ENCODE results near the gene TRPV6.

Gene TRPV6

GRCh38 chr7:142908290-142908689 is 22.7 kb upstream of the TRPV6 start:
- DNase-seq (ENCODE audit: low read depth in 2 of 2): no peak

DNA sequence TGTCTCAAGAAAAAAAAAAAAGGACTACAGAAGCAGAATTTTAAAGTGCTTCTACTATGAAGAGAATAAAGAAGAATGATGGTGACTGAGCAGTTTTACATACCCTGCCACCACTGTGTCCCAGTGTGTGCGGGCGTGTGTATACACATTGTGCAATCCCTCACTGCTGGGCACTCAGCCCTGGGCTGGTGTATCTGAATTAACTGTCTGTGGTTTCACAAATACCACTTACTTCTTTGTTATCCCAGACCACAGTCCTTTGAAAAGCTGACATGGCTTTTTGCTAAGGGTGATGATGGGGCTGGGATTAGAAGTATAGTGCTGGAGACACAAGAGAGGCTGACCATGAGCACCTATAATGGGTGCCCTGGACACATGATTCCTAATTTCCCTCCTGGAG is 21.1 kb upstream of the TRPV6 start:
- DNase-seq (ENCODE audit: low read depth in 2 of 2): no peak

DNA sequence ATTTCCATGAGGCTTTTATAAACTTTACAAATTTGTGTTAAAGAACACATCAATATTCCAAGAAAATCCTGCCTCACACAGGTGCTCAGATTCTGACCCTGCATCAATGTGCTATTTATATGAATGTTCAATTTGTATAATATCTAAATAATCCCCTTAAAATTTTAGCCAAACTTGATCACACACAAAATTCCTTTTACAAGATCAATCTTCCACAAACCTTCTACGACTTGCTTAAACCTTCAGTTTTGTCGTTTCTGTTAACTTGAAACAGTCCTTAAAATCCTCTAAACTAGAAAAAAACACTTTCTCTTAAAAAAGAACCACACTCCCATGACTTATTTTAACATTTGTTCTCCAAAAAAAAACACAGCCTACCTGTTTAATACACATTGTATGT is 20.2 kb upstream of the TRPV6 start:
- DNase-seq (ENCODE audit: low read depth in 2 of 2): no peak

GRCh38 chr7:142904128-142904527 is 18.6 kb upstream of the TRPV6 start:
- DNase-seq (ENCODE audit: low read depth in 2 of 2): no peak

- no peak for DNase-seq (ENCODE audit: low read depth in 2 of 2)
Observed at GRCh38 chr7:142901426-142902259, 16.1 kb upstream of the TRPV6 start.

GRCh38 chr7:142899661-142900060 is 14.1 kb upstream of the TRPV6 start:
- DNase-seq (ENCODE audit: low read depth in 2 of 2): no peak

DNA sequence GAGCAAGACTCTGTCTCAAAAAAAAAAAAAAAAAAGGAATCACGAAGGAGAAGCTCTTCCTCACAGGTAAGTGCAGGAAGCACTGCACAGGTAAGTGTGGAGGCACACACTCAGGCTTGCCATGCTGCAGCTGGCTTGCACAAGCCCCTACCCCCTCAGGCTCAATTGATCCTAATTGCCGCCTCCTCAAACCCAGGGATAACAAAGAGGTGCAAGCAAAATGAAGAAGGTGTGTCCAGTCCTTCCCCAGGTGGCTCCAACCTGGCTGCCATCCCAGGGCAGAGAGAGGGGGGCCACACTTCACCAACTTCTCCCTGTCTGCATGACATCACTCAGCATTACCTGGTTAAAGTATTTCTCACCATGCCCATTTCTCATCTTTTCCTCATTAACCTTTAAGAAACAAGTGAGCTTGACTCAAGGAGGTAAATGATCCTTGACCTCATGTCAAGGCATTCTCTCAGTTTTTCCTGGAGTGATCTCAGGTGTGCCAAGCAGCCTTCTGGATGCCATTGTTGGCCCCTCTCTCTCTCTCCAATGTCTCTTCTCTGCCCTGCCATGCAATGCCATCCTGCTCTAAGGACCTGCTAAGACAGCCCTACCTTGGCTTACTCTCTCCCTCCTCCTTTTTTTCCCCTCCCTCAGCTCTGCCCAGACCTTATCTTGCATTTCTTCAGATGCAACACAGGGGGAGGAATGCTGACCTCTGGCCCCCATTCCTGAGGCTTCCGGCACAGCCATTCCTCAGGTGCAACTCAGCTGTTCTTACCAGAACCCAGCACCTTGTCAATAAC is 13.0 kb upstream of the TRPV6 start:
- no peak for DNase-seq (ENCODE audit: low read depth in 2 of 2)

- DNase-seq (ENCODE audit: low read depth in 2 of 2): no peak
Observed at GRCh38 chr7:142897691-142898090, 12.1 kb upstream of the TRPV6 start.

GRCh38 chr7:142896741-142897379 is 11.3 kb upstream of the TRPV6 start:
- DNase-seq (ENCODE audit: low read depth in 2 of 2): no peak

GRCh38 chr7:142896151-142896550 is 10.6 kb upstream of the TRPV6 start:
- no peak for DNase-seq (ENCODE audit: low read depth in 2 of 2)

DNA sequence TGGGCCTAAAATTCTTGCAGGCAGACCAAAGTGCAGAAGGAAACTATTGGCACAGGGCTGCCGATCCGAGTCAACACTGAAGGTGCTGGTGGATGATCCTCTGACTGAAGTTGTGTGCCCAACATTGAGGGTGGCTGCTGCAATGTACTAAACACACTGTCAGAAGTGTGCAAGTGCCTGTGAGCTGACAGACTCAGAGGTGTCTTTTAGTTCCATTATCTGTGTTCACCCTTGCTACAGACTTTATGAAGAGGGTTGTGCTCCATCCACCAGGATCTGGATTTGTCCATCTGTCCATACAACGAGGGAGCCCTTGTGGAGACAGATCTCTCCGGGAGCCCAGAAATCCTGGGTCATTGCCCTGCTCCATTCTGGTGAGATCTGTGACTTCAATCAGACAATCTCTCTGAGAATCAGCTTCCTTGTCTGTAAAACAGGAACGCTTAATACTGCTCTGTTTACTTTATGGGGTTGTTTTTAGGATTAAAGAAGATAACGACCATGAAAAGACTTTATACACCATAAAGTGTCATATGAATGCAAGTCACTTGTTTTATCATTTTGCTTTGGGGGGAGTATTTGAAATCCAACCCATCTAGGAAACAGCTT is 9.5 kb upstream of the TRPV6 start:
- no peak for DNase-seq (ENCODE audit: low read depth in 2 of 2)

GRCh38 chr7:142894112-142894984 is 8.8 kb upstream of the TRPV6 start:
- DNase-seq (ENCODE audit: low read depth in 2 of 2): no peak

GRCh38 chr7:142892951-142893350 is 7.4 kb upstream of the TRPV6 start:
- DNase-seq (ENCODE audit: low read depth in 2 of 2): no peak

- no peak for DNase-seq (ENCODE audit: low read depth in 2 of 2)
Observed at GRCh38 chr7:142891490-142892082, 6.0 kb upstream of the TRPV6 start.

- no peak for DNase-seq (ENCODE audit: low read depth in 2 of 2)
Observed at GRCh38 chr7:142890874-142891485, 5.4 kb upstream of the TRPV6 start.

DNA sequence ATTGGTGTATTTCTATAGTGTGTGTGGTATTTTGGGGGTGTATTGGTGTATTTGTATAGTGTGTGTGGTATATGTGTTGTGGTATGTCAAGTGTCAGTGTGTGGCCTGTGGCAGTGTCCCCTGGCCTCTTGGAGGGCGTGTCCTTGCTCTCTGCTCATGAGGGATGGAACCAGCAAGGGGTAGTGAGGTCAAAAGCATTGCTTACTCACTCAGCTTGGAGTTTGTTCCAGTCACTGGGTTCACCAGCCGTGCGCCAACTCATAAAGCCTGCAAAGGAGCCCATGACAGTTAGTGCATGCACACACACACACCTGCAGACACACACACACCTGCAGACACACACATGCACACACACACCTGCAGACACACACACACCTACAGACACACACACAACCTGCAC is 4.3 kb upstream of the TRPV6 start:
- no peak for DNase-seq (ENCODE audit: low read depth in 2 of 2)

DNA sequence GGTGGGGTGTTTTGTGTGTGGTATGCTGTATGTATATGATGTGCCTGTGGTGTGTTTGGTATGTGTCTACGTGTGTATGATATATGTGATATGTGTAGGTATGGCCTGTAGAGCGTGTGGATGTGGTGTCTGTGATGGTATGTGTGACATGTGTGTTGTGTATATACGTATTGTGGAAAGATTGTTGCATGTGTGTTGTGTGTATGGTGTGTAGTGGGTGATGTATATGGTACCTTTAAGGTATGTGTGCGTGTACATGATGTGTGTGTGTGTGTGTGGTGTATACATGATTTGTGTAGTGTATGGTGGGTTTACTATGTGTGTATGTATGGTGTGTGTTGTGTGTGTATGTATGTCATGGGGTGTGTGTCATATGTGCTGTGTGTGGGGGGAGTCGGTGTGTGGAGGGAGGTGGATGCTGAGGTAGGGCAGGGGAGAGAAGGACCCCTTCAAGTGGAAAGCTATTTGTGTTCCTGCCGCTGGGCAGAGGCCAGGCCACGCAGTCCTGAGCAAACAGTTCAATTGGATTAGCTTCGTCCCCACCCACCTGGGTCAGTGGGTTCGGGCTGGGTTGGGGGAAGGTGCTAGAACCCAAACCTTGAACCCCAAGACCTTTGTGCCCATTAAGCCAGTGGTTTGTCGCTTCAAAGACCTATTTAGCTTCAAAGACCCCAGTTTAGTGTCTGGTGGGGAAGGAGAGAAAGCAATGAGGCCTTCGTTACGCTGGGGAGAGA is 1.9 kb upstream of the TRPV6 start:
- no peak for DNase-seq (ENCODE audit: low read depth in 2 of 2)

DNA sequence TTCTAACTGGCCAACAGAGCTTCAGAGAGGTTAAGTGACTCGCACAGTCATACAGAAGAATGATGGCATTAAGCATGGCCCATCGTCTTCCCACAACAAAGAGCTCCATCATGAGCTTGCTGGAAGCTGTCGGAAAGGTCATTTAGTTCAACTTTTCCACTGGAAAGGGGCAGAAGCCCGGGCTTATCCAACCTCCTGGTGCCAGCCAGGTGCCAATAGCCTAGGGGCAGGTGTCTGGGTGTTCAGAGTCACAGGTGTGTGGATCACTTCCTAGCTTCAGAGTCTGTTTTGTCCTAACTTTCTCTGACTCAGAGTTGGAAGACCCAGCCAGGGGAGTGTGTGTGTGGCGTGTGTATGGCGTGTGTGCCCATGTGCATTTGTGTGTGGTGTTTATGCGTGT is 1.3 kb upstream of the TRPV6 start:
- no peak for DNase-seq (ENCODE audit: low read depth in 2 of 2)

GRCh38 chr7:142884286-142884640 is 1.3 kb downstream of the TRPV6 start:
- DNase-seq (ENCODE audit: low read depth in 2 of 2): no peak

Measured in stimulated activated CD4-positive, alpha-beta T cell treated with anti-CD3 and anti-CD28 coated beads, Interleukin-12 subunit alpha, Interleukin-12 subunit beta, amount 100 ng/mL, for 24 hours (primary cell).